ENCODE results near the gene GP1BB. TPM values are rescaled to one million over a fixed set of nuclear protein-coding genes. Genes with fewer than 3 reads are reported as not detected.

GP1BB gene
- polyA plus RNA-seq, 1 of the 3 experiments (the other 2 are of a cell fraction) = 1.5 TPM

DNA sequence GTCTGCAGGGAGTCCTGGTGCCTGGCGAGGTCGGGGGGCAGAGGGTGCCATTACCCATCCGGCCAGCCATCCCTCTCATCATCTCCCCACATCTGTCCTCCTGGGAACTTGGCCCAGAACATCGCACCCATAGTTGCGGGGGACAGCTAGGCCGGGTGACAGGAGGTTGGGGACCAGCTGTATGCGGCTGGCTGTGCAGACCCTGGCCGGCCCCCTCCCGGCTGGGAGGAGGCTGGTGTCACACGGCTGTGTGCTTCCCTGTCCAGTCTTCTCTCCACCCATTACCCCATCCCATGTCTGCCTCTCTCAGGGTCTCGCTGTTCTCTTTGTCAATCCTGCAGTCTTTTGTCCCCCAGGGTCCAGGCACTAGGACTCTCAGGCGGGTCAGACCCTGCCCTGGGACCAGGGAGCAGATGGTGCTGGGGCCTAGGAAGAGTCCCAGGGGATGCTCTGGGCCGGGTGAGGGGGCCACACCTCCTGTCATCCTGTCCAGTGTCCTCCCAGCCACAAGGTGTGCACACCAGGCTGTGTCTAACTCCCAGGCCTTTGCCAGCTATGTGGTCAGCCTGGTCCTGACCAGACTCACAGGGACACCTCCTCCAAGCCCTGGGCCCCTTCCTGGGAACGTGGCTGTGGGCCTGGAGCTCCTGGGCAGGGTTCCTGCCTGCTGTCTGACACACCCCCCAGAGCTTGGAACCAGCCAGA lies 30.8 kb downstream of the GP1BB start:
- Histone ChIP-seq H3K27ac (ENCODE audit: low read depth in 2 of 2, low read length in 1 of 2) (no peak overlapping the region), H3K79me2 (ENCODE audit: insufficient read depth) (no peaks in the 10 kb centered on the region), H3K27me3 (ENCODE audit: insufficient read depth) (peaks cover 42% of the 10 kb centered on the region), H4K20me1 (ENCODE audit: insufficient read depth) (no peaks in the 10 kb centered on the region), H3F3A (replicated peaks; ENCODE audit: insufficient read depth) (no peaks in the 10 kb centered on the region), H2AFZ (ENCODE audit: low read depth) (no peak overlapping the region), H3K4me2 (no peak overlapping the region), H3K9ac (no peak overlapping the region), H3K4me3 (ENCODE audit: low read depth in 2 of 2, low read length in 1 of 2) (no peak overlapping the region), H3K36me3 (replicated peaks in 1 of 2; ENCODE audit: control insufficient read depth in 1 of 2, insufficient read depth in 2 of 2, low read length in 1 of 2) (no peaks in the 10 kb centered on the region), H3K9me3 (no peaks in the 10 kb centered on the region), H3K4me1 (ENCODE audit: control insufficient read depth in 1 of 2, insufficient read depth in 2 of 2, low read depth in 1 of 2, low read length in 1 of 2) (peaks cover 0 to 7% of the 10 kb centered on the region in 2 experiments; a peak in 1 of 4 replicates), H3K9me2 (no peaks in the 10 kb centered on the region)
- CTCF ChIA-PET = interaction anchor here (0.7 to 2.5 kb wide), 7 partner anchors 10 to 156 kb away, joined by 3 to 15 read pairs (median 5); no protein-coding TSS in a partner anchor
- 76% methylated on average over 9 of the region's 14 CpGs for WGBS (ENCODE audit: low lambda C conversion rate)
- TF ChIP-seq FOSL2 (IDR thresholded peaks at IDR 0.05; ENCODE audit: borderline replicate concordance, low read depth) = no peak
- TF ChIP-seq TAF1 (IDR thresholded peaks at IDR 0.05; ENCODE audit: borderline replicate concordance, low read depth, low read length) = no peak
- POLR2A ChIA-PET = no interaction called here
- no peak for DNase-seq

DNA sequence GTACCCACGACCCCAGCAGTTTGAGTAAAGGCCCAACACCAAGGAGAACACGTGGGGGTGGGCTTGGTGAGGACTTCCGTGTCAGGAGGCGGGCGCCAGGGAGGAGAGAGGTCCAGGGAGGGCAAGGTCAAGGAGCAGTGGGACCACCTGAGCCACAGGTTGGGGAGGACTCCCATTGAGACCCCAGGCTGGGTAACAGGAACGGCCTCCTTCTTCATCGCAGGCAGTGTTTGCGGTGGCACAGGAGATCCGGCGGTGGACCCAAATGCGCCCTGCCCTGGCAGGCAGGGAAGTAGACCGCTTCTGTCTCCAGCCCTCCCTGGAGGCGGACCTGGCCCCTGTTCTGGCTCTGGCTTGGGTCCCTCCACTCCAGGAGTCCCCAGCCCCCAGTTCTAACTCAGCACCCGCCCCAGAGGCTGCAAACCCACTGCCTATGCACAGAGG lies 31.4 kb downstream of the GP1BB start:
- Histone ChIP-seq H3F3A (replicated peaks; ENCODE audit: insufficient read depth) (no peaks in the 10 kb centered on the region), H3K9me3 (no peaks in the 10 kb centered on the region), H3K4me3 (ENCODE audit: low read depth in 2 of 2, low read length in 1 of 2) (no peak overlapping the region), H3K9me2 (no peaks in the 10 kb centered on the region), H4K20me1 (ENCODE audit: insufficient read depth) (no peaks in the 10 kb centered on the region), H3K4me1 (ENCODE audit: control insufficient read depth in 1 of 2, insufficient read depth in 2 of 2, low read depth in 1 of 2, low read length in 1 of 2) (peaks cover 0 to 10% of the 10 kb centered on the region in 2 experiments; a peak in 1 of 4 replicates), H3K27ac (ENCODE audit: low read depth in 2 of 2, low read length in 1 of 2) (no peak overlapping the region), H2AFZ (ENCODE audit: low read depth) (no peak overlapping the region), H3K9ac (no peak overlapping the region), H3K27me3 (ENCODE audit: insufficient read depth) (peaks cover 48% of the 10 kb centered on the region), H3K36me3 (replicated peaks in 1 of 2; ENCODE audit: control insufficient read depth in 1 of 2, insufficient read depth in 2 of 2, low read length in 1 of 2) (no peaks in the 10 kb centered on the region), H3K79me2 (ENCODE audit: insufficient read depth) (no peaks in the 10 kb centered on the region), H3K4me2 (peak overlapping the region; percentile 41; the same call in 1 of the 2 replicates)
- WGBS (ENCODE audit: low lambda C conversion rate) = 79% methylated on average over 14 of the region's 14 CpGs
- CTCF ChIA-PET = interaction anchor here (0.8 to 2.5 kb wide), 6 partner anchors 9 to 156 kb away, joined by 3 to 15 read pairs (median 5); no protein-coding TSS in a partner anchor
- no peak for DNase-seq
- TF ChIP-seq RAD21 (IDR thresholded peaks at IDR 0.05; ENCODE audit: low read length) (no peak), FOSL2 (IDR thresholded peaks at IDR 0.05; ENCODE audit: borderline replicate concordance, low read depth) (no peak), NFIC (IDR thresholded peaks at IDR 0.05; ENCODE audit: borderline replicate concordance) (no peak), FOXJ3 (CRISPR knock-in tag; IDR thresholded peaks at IDR 0.05) (no peak), MEF2A (IDR thresholded peaks at IDR 0.05; ENCODE audit: borderline replicate concordance, low read depth) (no peak)
- TF ChIP-seq, protein P1, sequence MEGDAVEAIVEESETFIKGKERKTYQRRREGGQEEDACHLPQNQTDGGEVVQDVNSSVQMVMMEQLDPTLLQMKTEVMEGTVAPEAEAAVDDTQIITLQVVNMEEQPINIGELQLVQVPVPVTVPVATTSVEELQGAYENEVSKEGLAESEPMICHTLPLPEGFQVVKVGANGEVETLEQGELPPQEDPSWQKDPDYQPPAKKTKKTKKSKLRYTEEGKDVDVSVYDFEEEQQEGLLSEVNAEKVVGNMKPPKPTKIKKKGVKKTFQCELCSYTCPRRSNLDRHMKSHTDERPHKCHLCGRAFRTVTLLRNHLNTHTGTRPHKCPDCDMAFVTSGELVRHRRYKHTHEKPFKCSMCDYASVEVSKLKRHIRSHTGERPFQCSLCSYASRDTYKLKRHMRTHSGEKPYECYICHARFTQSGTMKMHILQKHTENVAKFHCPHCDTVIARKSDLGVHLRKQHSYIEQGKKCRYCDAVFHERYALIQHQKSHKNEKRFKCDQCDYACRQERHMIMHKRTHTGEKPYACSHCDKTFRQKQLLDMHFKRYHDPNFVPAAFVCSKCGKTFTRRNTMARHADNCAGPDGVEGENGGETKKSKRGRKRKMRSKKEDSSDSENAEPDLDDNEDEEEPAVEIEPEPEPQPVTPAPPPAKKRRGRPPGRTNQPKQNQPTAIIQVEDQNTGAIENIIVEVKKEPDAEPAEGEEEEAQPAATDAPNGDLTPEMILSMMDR (IDR thresholded peaks at IDR 0.05) = no peak
- POLR2A ChIA-PET = no interaction called here

Measured in SK-N-SH (cell line).